ENCODE measurements around the gene PYCARD.

The PYCARD gene

GRCh38 chr16:31229501-31229900 is 26.9 kb upstream of the PYCARD start:
- H3K9me3 ChIP-seq (ENCODE audit: control insufficient read depth, low read length): no peaks in the 10 kb centered on the region
- no peak overlapping the region for H3K4me3 ChIP-seq (ENCODE audit: insufficient read depth, low read depth, low read length, poor library complexity, severe bottlenecking)
- DNase-seq: no peak
- H3K27me3 ChIP-seq (replicated peaks; ENCODE audit: control insufficient read depth, insufficient read depth, low read length, poor library complexity, severe bottlenecking): no peaks in the 10 kb centered on the region
- no peak overlapping the region for H3K27ac ChIP-seq (ENCODE audit: insufficient read depth, low read length, poor library complexity, severe bottlenecking)
- H3K4me1 ChIP-seq (ENCODE audit: control insufficient read depth, insufficient read depth, low read length, poor library complexity, severe bottlenecking): no peaks in the 10 kb centered on the region
- no peaks in the 10 kb centered on the region for H3K36me3 ChIP-seq (ENCODE audit: control insufficient read depth, insufficient read depth, low read length)

- H3K9me3 ChIP-seq (ENCODE audit: control insufficient read depth, low read length): no peaks in the 10 kb centered on the region
- no peaks in the 10 kb centered on the region for H3K27me3 ChIP-seq (replicated peaks; ENCODE audit: control insufficient read depth, insufficient read depth, low read length, poor library complexity, severe bottlenecking)
- no peak overlapping the region for H3K27ac ChIP-seq (ENCODE audit: insufficient read depth, low read length, poor library complexity, severe bottlenecking)
- H3K36me3 ChIP-seq (ENCODE audit: control insufficient read depth, insufficient read depth, low read length): no peaks in the 10 kb centered on the region
- no peaks in the 10 kb centered on the region for H3K4me1 ChIP-seq (ENCODE audit: control insufficient read depth, insufficient read depth, low read length, poor library complexity, severe bottlenecking)
- H3K4me3 ChIP-seq (ENCODE audit: insufficient read depth, low read depth, low read length, poor library complexity, severe bottlenecking): no peak overlapping the region
- DNase-seq: no peak
Observed at GRCh38 chr16:31228206-31228605, 25.6 kb upstream of the PYCARD start.

- no peak for DNase-seq
Observed at GRCh38 chr16:31225193-31225592, 22.6 kb upstream of the PYCARD start.

GRCh38 chr16:31224092-31224955 is 21.8 kb upstream of the PYCARD start:
- DNase-seq: no peak
- Histone ChIP-seq H3K27ac (ENCODE audit: insufficient read depth, low read length, poor library complexity, severe bottlenecking) (no peak overlapping the region), H3K4me3 (ENCODE audit: insufficient read depth, low read depth, low read length, poor library complexity, severe bottlenecking) (no peak overlapping the region), H3K9me3 (ENCODE audit: control insufficient read depth, low read length) (no peaks in the 10 kb centered on the region), H3K4me1 (ENCODE audit: control insufficient read depth, insufficient read depth, low read length, poor library complexity, severe bottlenecking) (no peaks in the 10 kb centered on the region), H3K36me3 (ENCODE audit: control insufficient read depth, insufficient read depth, low read length) (no peaks in the 10 kb centered on the region), H3K27me3 (replicated peaks; ENCODE audit: control insufficient read depth, insufficient read depth, low read length, poor library complexity, severe bottlenecking) (no peaks in the 10 kb centered on the region)

More at GRCh38 chr16:31225193-31225592, 22.6 kb upstream of the PYCARD start:
- Histone ChIP-seq H3K27me3 (replicated peaks; ENCODE audit: control insufficient read depth, insufficient read depth, low read length, poor library complexity, severe bottlenecking) (no peaks in the 10 kb centered on the region), H3K27ac (ENCODE audit: insufficient read depth, low read length, poor library complexity, severe bottlenecking) (no peak overlapping the region), H3K36me3 (ENCODE audit: control insufficient read depth, insufficient read depth, low read length) (no peaks in the 10 kb centered on the region), H3K9me3 (ENCODE audit: control insufficient read depth, low read length) (no peaks in the 10 kb centered on the region), H3K4me3 (ENCODE audit: insufficient read depth, low read depth, low read length, poor library complexity, severe bottlenecking) (no peak overlapping the region), H3K4me1 (ENCODE audit: control insufficient read depth, insufficient read depth, low read length, poor library complexity, severe bottlenecking) (no peaks in the 10 kb centered on the region)

GRCh38 chr16:31223044-31223443 is 20.5 kb upstream of the PYCARD start:
- H3K9me3 ChIP-seq (ENCODE audit: control insufficient read depth, low read length): no peaks in the 10 kb centered on the region
- H3K36me3 ChIP-seq (ENCODE audit: control insufficient read depth, insufficient read depth, low read length): no peaks in the 10 kb centered on the region
- no peak overlapping the region for H3K4me3 ChIP-seq (ENCODE audit: insufficient read depth, low read depth, low read length, poor library complexity, severe bottlenecking)
- DNase-seq: no peak
- H3K27me3 ChIP-seq (replicated peaks; ENCODE audit: control insufficient read depth, insufficient read depth, low read length, poor library complexity, severe bottlenecking): peaks cover under 1% of the 10 kb centered on the region
- no peak overlapping the region for H3K27ac ChIP-seq (ENCODE audit: insufficient read depth, low read length, poor library complexity, severe bottlenecking)
- no peaks in the 10 kb centered on the region for H3K4me1 ChIP-seq (ENCODE audit: control insufficient read depth, insufficient read depth, low read length, poor library complexity, severe bottlenecking)

- DNase-seq: no peak
- Histone ChIP-seq H3K4me1 (ENCODE audit: control insufficient read depth, insufficient read depth, low read length, poor library complexity, severe bottlenecking) (peaks cover 8% of the 10 kb centered on the region), H3K27me3 (replicated peaks; ENCODE audit: control insufficient read depth, insufficient read depth, low read length, poor library complexity, severe bottlenecking) (peaks cover 11% of the 10 kb centered on the region), H3K27ac (ENCODE audit: insufficient read depth, low read length, poor library complexity, severe bottlenecking) (no peak overlapping the region), H3K4me3 (ENCODE audit: insufficient read depth, low read depth, low read length, poor library complexity, severe bottlenecking) (no peak overlapping the region), H3K9me3 (ENCODE audit: control insufficient read depth, low read length) (no peaks in the 10 kb centered on the region), H3K36me3 (ENCODE audit: control insufficient read depth, insufficient read depth, low read length) (no peaks in the 10 kb centered on the region)
Observed at GRCh38 chr16:31221357-31222160, 19.0 kb upstream of the PYCARD start.

GRCh38 chr16:31219154-31219741 is 16.7 kb upstream of the PYCARD start:
- Histone ChIP-seq H3K27me3 (replicated peaks; ENCODE audit: control insufficient read depth, insufficient read depth, low read length, poor library complexity, severe bottlenecking) (peaks cover 30% of the 10 kb centered on the region), H3K4me3 (ENCODE audit: insufficient read depth, low read depth, low read length, poor library complexity, severe bottlenecking) (no peak overlapping the region), H3K36me3 (ENCODE audit: control insufficient read depth, insufficient read depth, low read length) (no peaks in the 10 kb centered on the region), H3K27ac (ENCODE audit: insufficient read depth, low read length, poor library complexity, severe bottlenecking) (no peak overlapping the region), H3K4me1 (ENCODE audit: control insufficient read depth, insufficient read depth, low read length, poor library complexity, severe bottlenecking) (peaks cover 26% of the 10 kb centered on the region), H3K9me3 (ENCODE audit: control insufficient read depth, low read length) (no peaks in the 10 kb centered on the region)
- DNase-seq: no peak

GRCh38 chr16:31217136-31217530 is 14.6 kb upstream of the PYCARD start:
- peaks cover 26% of the 10 kb centered on the region for H3K4me1 ChIP-seq (ENCODE audit: control insufficient read depth, insufficient read depth, low read length, poor library complexity, severe bottlenecking)
- DNase-seq: no peak
- peaks cover 30% of the 10 kb centered on the region for H3K27me3 ChIP-seq (replicated peaks; ENCODE audit: control insufficient read depth, insufficient read depth, low read length, poor library complexity, severe bottlenecking)
- peak overlapping the region; percentile 48 for H3K4me3 ChIP-seq (ENCODE audit: insufficient read depth, low read depth, low read length, poor library complexity, severe bottlenecking)
- H3K36me3 ChIP-seq (ENCODE audit: control insufficient read depth, insufficient read depth, low read length): no peaks in the 10 kb centered on the region
- no peak overlapping the region for H3K27ac ChIP-seq (ENCODE audit: insufficient read depth, low read length, poor library complexity, severe bottlenecking)
- no peaks in the 10 kb centered on the region for H3K9me3 ChIP-seq (ENCODE audit: control insufficient read depth, low read length)

- peak within 1 kb of the TSS; percentile 48 for H3K4me3 ChIP-seq (ENCODE audit: insufficient read depth, low read depth, low read length, poor library complexity, severe bottlenecking)
- H3K36me3 ChIP-seq (ENCODE audit: control insufficient read depth, insufficient read depth, low read length): no peaks in the 10 kb centered on the region
- no peak for DNase-seq
- peaks cover 26% of the 10 kb centered on the region for H3K4me1 ChIP-seq (ENCODE audit: control insufficient read depth, insufficient read depth, low read length, poor library complexity, severe bottlenecking)
- H3K27me3 ChIP-seq (replicated peaks; ENCODE audit: control insufficient read depth, insufficient read depth, low read length, poor library complexity, severe bottlenecking): peaks cover 30% of the 10 kb centered on the region
- no peaks in the 10 kb centered on the region for H3K9me3 ChIP-seq (ENCODE audit: control insufficient read depth, low read length)
- H3K27ac ChIP-seq (ENCODE audit: insufficient read depth, low read length, poor library complexity, severe bottlenecking): no peak within 1 kb of the TSS
Observed at GRCh38 chr16:31216422-31217135, 14.0 kb upstream of the PYCARD start, which contains the start of gene PYDC1. Gene PYDC1 (minus strand): TSS chr16:31217135. CDS start chr16:31217028, 107 bp downstream.

Data from effector memory CD4-positive, alpha-beta T cell (primary cell).